Kidney epithelial cell (primary cell): ENCODE measurements around the gene CHST11. TPM values are rescaled to one million over a fixed set of nuclear protein-coding genes. Genes with fewer than 3 reads are reported as not detected.

Experiments used
- DNase-seq: peaks from one replicate; pipeline ENCODE4 v3.0.0-alpha.2; 2010; ENCODE audit warnings: low read depth
- H3K27me3 ChIP-seq: 2 replicates; pipeline ENCODE4 v1.6.0; 2011; ENCODE audit warnings: low read length; ENCODE audit not compliant: control insufficient read depth, insufficient read depth
- H3K36me3 ChIP-seq: 2 replicates; pipeline ENCODE4 v1.5.1; 2011; ENCODE audit warnings: low read length; ENCODE audit not compliant: control insufficient read depth, insufficient read depth
- H3K4me3 ChIP-seq: 2 replicates; pipeline ENCODE4 v1.5.1; 2011; ENCODE audit warnings: low read depth, mild to moderate bottlenecking, control low read depth, low read length
- total RNA-seq: library from RNA; depleted of rRNA; stranded (reverse); fragments of >200 nt; gene quantifications from 2 replicates; pipeline ENCODE4 v1.2.3, GENCODE V29; 2015
- TF ChIP-seq, protein P1 (sequence below): IDR thresholded peaks from 2 replicates; pipeline ENCODE4 v1.5.1; 2011; ENCODE audit warnings: mild to moderate bottlenecking, moderate library complexity, low read length, control low read depth, inconsistent platforms; ENCODE audit not compliant: insufficient read depth, poor library complexity, severe bottlenecking

CHST11 gene
- total RNA-seq, 1 donor from 2014 or later, result 32.6 TPM

DNA sequence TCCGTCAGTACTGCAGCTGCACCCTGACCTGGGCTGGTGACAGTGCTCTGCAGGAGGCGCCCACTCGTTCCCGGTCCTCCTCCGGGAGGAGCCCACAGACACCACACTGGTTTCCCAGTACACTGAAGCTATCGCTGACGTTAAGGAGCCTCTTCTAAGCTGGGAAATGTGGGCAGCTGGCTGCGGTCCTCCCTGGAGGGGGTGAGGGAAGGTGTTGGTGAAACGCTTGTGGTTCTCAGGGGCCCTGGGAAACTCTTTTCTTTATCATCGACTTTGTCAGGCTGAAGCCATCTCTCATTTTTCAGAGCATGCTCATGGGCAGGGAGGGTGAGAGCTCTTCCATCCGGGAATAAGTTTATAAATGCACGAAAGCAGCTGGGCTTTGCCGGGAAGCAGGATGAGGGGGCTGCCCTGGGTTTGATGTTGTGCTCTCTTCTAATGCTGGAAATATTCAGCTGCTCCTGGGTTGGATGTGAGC, 176.0 kb downstream of the CHST11 start:
- Histone ChIP-seq H3K27me3 (no peaks in the 10 kb centered on the region), H3K4me3 (no peak overlapping the region), H3K36me3 (peaks cover 1% of the 10 kb centered on the region)
- no peak for DNase-seq
- TF ChIP-seq, protein P1, sequence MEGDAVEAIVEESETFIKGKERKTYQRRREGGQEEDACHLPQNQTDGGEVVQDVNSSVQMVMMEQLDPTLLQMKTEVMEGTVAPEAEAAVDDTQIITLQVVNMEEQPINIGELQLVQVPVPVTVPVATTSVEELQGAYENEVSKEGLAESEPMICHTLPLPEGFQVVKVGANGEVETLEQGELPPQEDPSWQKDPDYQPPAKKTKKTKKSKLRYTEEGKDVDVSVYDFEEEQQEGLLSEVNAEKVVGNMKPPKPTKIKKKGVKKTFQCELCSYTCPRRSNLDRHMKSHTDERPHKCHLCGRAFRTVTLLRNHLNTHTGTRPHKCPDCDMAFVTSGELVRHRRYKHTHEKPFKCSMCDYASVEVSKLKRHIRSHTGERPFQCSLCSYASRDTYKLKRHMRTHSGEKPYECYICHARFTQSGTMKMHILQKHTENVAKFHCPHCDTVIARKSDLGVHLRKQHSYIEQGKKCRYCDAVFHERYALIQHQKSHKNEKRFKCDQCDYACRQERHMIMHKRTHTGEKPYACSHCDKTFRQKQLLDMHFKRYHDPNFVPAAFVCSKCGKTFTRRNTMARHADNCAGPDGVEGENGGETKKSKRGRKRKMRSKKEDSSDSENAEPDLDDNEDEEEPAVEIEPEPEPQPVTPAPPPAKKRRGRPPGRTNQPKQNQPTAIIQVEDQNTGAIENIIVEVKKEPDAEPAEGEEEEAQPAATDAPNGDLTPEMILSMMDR, result no peak

DNA sequence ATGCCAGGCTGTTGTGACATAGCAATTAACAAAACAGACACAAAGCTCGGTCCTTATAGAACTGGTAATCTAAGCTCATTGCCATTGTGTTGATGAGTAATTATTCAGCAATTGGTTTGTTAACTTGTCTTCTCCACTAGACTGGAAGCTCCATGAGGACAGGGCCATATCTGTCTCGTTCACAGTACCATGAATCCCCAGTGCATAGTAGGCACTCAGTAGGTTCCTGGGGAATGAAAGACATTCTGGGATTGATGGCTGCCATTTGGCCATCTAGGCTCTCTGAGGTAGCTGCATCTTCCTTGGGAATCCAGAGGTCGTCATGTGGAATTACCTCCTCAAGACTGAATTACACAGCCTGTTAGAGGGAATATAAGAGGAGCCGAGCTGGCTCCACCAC, 177.3 kb downstream of the CHST11 start:
- TF ChIP-seq, protein P1, result no peak
- peaks cover 1% of the 10 kb centered on the region for H3K36me3 ChIP-seq
- H3K4me3 ChIP-seq, result no peak overlapping the region
- H3K27me3 ChIP-seq, result no peaks in the 10 kb centered on the region
- no peak for DNase-seq

DNA sequence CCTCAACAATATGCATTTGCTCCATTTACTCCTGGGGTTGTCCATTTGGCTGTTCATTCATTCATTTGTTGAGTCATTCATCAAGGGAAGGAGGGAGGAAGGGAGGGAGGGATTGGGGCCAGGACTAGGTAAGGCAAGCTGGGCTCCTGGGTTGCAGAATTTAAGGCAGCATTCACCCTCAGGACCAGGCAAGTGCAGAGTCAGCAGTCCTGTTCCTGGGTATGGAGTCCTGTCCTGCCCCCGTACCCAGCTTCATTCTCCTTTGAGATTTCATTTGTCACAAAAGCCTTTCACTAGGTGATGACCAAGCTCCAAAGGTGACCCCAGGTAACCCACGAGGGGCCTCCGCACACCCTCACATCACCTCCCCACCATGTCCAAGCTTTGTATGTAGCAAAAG, 178.1 kb downstream of the CHST11 start:
- Histone ChIP-seq H3K36me3 (peaks cover 1% of the 10 kb centered on the region), H3K4me3 (no peak overlapping the region), H3K27me3 (no peaks in the 10 kb centered on the region)
- no peak for DNase-seq
- TF ChIP-seq, protein P1, result no peak

DNA sequence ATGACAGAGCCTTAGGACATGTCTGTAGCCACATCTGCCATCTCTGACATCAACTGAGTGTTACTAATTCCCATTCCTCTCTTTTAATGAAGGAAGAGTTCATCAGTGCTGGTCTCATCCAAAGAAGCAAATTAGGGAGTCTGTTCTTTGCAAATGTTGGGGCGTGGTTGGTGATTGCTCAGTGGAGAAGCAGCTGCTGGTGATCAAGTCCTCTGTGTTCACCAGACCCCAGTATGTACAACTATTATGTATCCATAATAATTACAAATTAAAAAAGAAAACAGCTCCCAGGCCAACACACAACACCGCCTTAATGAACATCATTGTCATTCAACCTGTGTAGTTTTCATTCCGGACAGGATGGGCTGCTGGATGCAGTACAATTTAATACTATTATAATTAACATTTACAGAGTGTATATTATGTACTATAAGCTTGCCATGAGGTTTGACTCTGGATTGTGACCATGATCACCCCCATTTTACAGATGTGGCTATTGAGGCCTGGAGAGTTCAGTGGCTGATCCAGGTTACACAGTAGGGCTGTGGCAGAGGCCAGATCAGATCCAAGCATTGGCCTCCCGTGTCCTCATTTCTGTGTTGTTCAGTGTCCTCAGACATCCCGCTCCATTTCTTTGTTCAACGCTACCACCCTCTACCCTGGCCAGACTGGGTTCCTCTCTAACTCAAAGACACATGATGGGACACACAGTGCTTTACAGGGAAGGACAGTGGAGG, 179.0 kb downstream of the CHST11 start:
- TF ChIP-seq, protein P1, result no peak
- H3K36me3 ChIP-seq, result peaks cover 1% of the 10 kb centered on the region
- H3K4me3 ChIP-seq, result no peak overlapping the region
- no peak for DNase-seq
- H3K27me3 ChIP-seq, result no peaks in the 10 kb centered on the region

DNA sequence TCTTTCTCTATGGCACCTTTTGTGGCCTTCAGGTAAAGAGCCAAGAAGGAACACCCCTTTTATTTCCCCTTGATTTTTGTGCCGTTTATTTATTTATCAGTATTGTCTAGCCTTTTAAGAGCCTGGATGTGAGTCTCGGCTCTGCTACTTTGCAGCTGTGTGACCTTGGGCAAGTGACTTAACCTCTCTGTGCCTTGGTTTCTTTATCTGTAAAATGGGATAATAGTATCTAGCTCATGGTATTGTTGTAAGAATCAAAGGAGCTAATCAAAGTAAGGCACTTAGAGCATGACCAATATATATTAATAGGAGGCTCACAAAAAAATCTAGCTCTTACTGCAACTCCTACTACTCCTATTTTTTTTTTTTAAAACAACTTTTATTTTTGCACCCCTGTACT, 179.7 kb downstream of the CHST11 start:
- no peaks in the 10 kb centered on the region for H3K27me3 ChIP-seq
- peaks cover 1% of the 10 kb centered on the region for H3K36me3 ChIP-seq
- no peak for DNase-seq
- H3K4me3 ChIP-seq, result no peak overlapping the region
- TF ChIP-seq, protein P1, result no peak

DNA sequence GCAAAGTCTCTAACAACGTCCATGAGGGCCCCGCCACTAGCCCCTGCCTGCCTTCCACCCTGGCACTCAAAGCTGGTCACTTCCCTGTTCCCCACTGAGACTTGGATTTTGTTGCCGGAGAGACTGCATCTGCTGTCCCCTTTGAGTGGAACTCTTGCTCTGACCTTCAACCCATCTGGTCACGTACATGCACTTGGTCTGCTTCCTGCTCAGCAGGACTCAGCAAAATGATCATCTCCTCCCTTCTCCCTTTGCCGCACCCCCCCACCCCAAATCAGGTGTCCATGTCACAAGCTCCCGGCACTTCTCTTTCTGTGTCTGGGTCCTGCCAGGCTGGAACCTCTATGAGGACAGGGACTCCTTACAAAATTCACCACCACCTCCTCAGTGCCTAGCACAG, 180.9 kb downstream of the CHST11 start:
- H3K27me3 ChIP-seq, result no peaks in the 10 kb centered on the region
- no peak overlapping the region for H3K4me3 ChIP-seq
- DNase-seq, result no peak
- TF ChIP-seq, protein P1, result no peak
- peaks cover 1% of the 10 kb centered on the region for H3K36me3 ChIP-seq
